ENCODE data around the gene ACSL1. TPM values are rescaled to one million over a fixed set of nuclear protein-coding genes. Genes with fewer than 3 reads are reported as not detected.
A peak's percentile ranks its signal among the peaks of the same experiment; 100 is the strongest.

The ACSL1 gene
- total RNA-seq, 1 donor from 2014 or later, result 5.1 TPM

DNA sequence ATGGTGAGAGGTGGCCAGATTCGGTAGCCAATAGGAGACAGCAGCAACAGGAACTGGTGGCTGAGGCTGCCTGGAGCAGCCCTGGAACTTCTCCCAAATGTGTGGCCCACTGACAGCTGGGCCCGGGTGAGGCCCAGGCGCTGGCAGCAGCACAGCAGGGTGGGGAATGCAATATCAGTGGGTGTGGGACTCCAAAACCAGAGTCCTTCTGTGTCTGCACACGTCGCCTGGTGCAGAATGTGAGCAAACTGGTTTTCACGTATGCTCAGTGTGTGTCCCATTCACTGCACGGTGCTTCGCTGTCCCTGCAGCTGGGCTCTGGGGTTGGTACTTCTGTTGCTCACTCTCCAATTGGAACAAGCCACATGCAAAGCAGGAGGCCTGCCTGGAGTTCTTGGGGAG is 77.5 kb downstream of the ACSL1 start:
- no peak for DNase-seq (ENCODE audit: low spot score)
- Histone ChIP-seq H3F3A (ENCODE audit: low read depth) (no peaks in the 10 kb centered on the region), H3K4me3 (no peak overlapping the region), H3K4me2 (no peak overlapping the region), H3K4me1 (no peaks in the 10 kb centered on the region), H3K36me3 (no peaks in the 10 kb centered on the region), H3K27ac (no peak overlapping the region), H2AFZ (replicated peaks) (no peak overlapping the region), H3K79me2 (ENCODE audit: low read depth) (no peaks in the 10 kb centered on the region), H4K20me1 (ENCODE audit: low read depth) (no peaks in the 10 kb centered on the region), H3K9me3 (ENCODE audit: low read depth) (no peaks in the 10 kb centered on the region), H3K27me3 (peaks cover 10% of the 10 kb centered on the region), H3K9ac (no peak overlapping the region)
- no peaks in the 10 kb centered on the region for H3K9me3 Mint-ChIP-seq
- TF ChIP-seq, protein P1, sequence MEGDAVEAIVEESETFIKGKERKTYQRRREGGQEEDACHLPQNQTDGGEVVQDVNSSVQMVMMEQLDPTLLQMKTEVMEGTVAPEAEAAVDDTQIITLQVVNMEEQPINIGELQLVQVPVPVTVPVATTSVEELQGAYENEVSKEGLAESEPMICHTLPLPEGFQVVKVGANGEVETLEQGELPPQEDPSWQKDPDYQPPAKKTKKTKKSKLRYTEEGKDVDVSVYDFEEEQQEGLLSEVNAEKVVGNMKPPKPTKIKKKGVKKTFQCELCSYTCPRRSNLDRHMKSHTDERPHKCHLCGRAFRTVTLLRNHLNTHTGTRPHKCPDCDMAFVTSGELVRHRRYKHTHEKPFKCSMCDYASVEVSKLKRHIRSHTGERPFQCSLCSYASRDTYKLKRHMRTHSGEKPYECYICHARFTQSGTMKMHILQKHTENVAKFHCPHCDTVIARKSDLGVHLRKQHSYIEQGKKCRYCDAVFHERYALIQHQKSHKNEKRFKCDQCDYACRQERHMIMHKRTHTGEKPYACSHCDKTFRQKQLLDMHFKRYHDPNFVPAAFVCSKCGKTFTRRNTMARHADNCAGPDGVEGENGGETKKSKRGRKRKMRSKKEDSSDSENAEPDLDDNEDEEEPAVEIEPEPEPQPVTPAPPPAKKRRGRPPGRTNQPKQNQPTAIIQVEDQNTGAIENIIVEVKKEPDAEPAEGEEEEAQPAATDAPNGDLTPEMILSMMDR (IDR thresholded peaks at IDR 0.05), result no peak
- no peak for TF ChIP-seq EZH2 (IDR thresholded peaks at IDR 0.05)
- no peak for TF ChIP-seq EZH2phosphoT487 (IDR thresholded peaks at IDR 0.05)
- H3K27ac Mint-ChIP-seq, result no peak overlapping the region
- H3K27me3 Mint-ChIP-seq (ENCODE audit: insufficient read depth, low read depth), result peaks cover 14% of the 10 kb centered on the region
- H3K4me3 Mint-ChIP-seq, result no peak overlapping the region
- H3K36me3 Mint-ChIP-seq, result no peaks in the 10 kb centered on the region
- peaks cover 32% of the 10 kb centered on the region for H3K4me1 Mint-ChIP-seq

DNA sequence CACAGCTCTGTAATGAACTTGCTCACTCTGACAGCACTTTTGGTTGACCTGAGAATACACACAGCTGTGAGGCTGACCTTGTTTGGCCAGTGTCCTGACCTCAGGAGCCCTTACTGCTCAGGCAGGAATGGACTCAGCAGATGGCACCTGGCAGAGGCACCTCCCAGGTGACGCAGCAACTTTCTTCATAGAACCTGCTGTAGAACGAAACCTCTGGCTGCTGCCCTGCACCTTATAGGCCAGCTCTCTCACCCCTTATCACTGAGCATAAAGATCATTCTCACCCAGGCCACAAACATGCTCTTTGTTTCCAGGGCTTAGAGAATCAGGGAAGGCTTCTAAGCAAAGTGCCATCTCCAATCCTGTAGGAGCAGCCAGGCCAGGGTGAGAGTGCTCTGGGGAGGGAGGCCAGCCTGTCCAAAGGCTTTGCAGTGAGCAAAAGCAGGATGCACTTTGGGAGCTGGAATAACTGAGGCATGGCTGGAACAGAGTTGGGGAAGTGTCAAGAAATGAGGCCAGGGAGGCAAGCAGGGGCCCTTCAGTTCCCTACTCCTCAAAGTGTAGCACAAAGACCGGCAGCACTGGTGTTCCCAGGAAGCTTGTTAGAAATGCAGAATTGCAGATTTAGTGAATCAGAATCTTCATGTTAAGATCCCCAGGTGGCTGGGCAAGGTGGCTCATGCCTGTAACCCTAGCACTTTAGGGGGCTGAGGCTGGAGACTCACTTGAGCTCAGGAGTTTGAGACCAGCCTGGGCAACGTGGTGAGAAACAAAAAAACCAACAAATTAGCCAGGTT is 78.5 kb downstream of the ACSL1 start:
- Histone ChIP-seq H3K27ac (no peak overlapping the region), H3K79me2 (ENCODE audit: low read depth) (no peaks in the 10 kb centered on the region), H3F3A (ENCODE audit: low read depth) (no peaks in the 10 kb centered on the region), H3K9me3 (ENCODE audit: low read depth) (no peaks in the 10 kb centered on the region), H3K9ac (no peak overlapping the region), H3K27me3 (peaks cover 10% of the 10 kb centered on the region), H3K4me1 (no peaks in the 10 kb centered on the region), H4K20me1 (ENCODE audit: low read depth) (no peaks in the 10 kb centered on the region), H2AFZ (replicated peaks) (no peak overlapping the region), H3K4me3 (no peak overlapping the region), H3K36me3 (no peaks in the 10 kb centered on the region), H3K4me2 (no peak overlapping the region)
- Mint-ChIP-seq H3K4me1 (peaks cover 32% of the 10 kb centered on the region), H3K27me3 (ENCODE audit: insufficient read depth, low read depth) (peaks cover 17% of the 10 kb centered on the region), H3K36me3 (peaks cover under 1% of the 10 kb centered on the region), H3K27ac (no peak overlapping the region), H3K9me3 (no peaks in the 10 kb centered on the region), H3K4me3 (no peak overlapping the region)
- DNase-seq (ENCODE audit: low spot score), result no peak
- no peak for TF ChIP-seq EZH2 (IDR thresholded peaks at IDR 0.05)
- TF ChIP-seq, protein P1 (IDR thresholded peaks at IDR 0.05), result no peak
- TF ChIP-seq EZH2phosphoT487 (IDR thresholded peaks at IDR 0.05), result no peak

DNA sequence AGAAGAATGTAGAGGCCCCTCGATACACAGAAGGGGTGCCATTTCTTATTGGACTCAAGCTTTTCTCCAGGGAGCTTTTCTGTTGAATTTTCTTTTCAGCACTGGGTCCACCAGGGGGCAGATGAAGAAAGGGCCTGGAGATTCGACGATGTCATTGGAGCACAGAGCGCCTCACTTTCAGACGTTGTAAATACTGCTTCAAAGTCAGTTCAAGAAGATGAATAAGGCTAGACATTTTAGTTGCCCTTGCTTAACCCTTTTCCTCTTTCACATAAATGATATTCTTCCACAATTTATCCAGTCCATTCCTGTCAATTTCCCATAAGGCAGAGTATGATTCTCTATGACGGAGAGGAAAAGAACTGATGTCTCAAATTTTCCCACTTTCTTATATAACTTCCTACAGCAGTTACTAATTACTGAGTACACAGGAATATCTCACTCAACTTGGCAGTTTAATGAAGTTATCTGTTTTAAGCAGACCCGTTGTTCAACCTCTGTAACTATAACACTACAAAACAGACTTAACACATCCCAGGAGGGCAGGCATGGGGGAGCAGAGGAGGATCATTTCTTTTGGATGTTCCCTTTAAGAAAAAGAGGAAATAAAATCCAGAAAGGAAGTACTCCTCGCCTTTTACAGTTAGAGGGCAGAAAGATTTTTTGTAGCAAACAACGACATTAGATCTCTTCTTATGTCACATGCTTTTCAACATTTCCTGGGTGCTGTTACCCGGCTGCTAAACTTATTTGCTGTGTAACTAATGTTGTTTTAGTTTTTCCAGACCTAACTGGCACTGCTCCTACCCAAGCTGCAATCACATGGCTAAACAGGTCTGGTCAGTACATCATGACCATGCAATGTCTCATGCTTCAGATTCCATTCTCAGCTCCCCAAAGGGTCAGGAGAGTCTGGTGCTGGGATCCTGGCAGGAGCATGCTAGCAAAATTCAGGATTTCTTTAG is 79.7 kb downstream of the ACSL1 start:
- peaks cover 15% of the 10 kb centered on the region for H3K27me3 Mint-ChIP-seq (ENCODE audit: insufficient read depth, low read depth)
- H3K36me3 Mint-ChIP-seq, result peaks cover 1% of the 10 kb centered on the region
- H3K4me1 Mint-ChIP-seq, result peaks cover 30% of the 10 kb centered on the region
- Histone ChIP-seq H4K20me1 (ENCODE audit: low read depth) (no peaks in the 10 kb centered on the region), H3K36me3 (no peaks in the 10 kb centered on the region), H3F3A (ENCODE audit: low read depth) (no peaks in the 10 kb centered on the region), H3K4me1 (no peaks in the 10 kb centered on the region), H3K9ac (no peak overlapping the region), H3K4me3 (no peak overlapping the region), H3K27me3 (peaks cover 10% of the 10 kb centered on the region), H3K79me2 (ENCODE audit: low read depth) (no peaks in the 10 kb centered on the region), H2AFZ (replicated peaks) (no peak overlapping the region), H3K4me2 (no peak overlapping the region), H3K27ac (no peak overlapping the region), H3K9me3 (ENCODE audit: low read depth) (no peaks in the 10 kb centered on the region)
- H3K9me3 Mint-ChIP-seq, result no peaks in the 10 kb centered on the region
- DNase-seq (ENCODE audit: low spot score), result peak; percentile 73
- no peak for TF ChIP-seq EZH2phosphoT487 (IDR thresholded peaks at IDR 0.05)
- TF ChIP-seq, protein P1 (IDR thresholded peaks at IDR 0.05), result peak; percentile 84
- H3K4me3 Mint-ChIP-seq, result no peak overlapping the region
- H3K27ac Mint-ChIP-seq, result no peak overlapping the region
